NCI-H187 (cell line): ENCODE data around the gene CPSF4.
"Not testable (repeated sequence)": the region's sequence is repeated elsewhere in the genome, so short reads cannot be mapped to it uniquely, and the experiment has no call there.

Experiments
- DNase-seq, 2 experiments: peaks; one replicate each; lab custom pipeline; 2025; lab: John Stamatoyannopoulos, UW

The CPSF4 gene

DNA sequence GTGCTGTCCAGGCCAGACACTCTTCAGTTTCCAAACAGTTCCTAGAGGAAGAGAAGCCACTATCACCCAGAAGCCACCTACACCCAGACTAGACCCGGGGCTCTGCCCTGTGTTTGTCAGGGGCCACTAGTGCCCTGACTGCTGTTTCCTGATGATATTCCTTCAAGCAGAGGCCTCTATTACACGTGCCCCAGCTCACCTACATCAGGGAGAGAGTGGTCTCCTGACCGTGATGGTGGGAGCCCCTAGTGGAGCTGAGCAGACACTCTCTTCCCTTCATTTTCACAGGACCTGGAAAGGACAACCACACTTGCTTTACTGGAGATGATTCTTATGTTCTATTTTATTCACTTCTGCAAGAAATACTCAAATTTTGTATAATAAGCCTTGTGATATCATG lies 52.1 kb downstream of the CPSF4 start:
- DNase-seq: no peak

DNA sequence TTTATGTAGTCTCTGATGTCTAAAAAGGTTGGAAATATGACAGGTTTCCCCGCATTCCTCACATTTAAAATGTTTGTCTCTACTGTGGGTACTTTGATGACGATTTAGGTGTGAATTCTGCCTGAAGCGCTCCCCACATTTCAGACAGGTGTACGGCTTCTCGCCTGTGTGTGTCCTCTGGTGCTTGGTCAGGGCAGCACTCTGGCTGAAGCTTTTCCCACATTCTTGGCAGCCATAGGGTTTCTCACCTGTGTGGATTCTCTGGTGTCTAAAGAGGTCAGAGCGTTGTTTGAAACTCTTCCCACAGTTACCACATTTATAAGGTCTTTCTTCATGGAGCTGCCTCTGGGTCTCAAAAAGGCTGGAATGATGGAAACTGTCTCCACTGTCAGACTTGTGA lies 55.1 kb downstream of the CPSF4 start:
- DNase-seq: no peak

DNA sequence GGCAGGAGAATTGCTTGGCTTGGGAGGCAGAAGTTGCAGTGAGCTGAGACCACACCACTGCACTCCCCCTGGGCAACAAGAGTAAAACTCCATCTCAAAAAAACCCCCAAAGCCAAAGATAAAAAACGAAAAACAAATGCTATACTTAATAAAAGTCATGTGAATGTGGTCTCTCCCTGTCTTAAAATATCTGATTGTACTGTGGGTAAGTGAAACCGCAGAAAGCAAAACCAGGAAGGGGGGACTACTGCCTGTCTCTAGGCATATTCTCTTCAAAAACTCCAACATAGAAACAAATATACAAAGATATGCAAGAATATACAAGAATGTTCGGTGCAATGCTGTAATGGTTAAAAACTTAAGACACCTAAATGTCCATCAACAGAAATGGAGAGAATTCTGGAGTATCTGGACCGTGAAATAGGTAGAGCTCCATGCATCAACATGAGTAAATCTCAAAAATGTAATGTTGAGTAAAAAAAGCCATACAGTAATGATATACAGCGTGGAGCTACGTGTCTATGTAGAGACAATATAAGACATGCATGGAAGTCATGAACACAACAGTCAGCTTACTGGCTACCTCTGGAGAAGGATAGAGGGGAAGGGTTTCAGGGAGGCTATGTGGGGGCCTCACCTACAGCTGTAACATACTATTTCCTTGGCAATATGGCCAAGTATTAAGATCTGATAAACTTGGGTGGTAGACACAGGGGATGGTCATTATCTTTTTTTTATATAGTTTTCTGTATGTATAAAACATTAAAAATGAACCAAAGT lies 59.2 kb downstream of the CPSF4 start:
- no peak for DNase-seq

DNA sequence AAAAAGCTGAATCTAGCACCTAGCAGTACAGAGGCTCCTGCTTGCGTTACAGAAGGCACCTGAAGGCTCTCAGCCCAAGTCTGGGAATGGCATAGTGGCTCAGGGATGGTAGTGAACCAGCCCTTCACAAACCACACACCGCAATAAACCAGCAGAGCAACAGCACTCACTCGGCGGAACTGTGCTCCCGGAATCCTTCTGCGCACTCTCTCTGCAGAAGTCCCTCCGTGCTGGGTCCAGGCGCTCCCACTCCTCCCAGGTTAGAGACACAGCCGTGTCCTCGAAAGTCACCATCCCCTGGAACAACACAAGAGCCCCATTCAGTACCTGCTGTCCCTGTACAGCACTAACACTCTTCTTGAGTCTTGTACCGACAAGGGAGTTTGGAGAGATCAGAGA lies 59.8 kb downstream of the CPSF4 start:
- no peak for DNase-seq

DNA sequence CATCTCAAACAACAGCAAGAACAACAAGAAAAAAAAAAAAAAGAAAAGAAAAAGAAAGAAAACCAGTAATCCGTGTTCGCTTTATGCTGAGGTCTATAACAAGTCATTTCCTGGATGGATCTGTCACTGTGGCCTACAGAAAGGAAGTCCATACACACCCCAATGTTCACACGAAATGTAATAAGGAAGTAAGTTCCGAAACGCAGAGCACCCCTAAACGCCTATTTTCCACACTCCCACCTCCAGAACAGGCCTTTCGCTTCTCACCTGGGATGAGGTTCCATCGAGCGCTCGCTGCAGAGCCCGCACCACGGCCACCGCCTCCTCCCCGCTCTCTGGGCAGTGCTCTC lies 60.6 kb downstream of the CPSF4 start:
- DNase-seq: no peak

DNA sequence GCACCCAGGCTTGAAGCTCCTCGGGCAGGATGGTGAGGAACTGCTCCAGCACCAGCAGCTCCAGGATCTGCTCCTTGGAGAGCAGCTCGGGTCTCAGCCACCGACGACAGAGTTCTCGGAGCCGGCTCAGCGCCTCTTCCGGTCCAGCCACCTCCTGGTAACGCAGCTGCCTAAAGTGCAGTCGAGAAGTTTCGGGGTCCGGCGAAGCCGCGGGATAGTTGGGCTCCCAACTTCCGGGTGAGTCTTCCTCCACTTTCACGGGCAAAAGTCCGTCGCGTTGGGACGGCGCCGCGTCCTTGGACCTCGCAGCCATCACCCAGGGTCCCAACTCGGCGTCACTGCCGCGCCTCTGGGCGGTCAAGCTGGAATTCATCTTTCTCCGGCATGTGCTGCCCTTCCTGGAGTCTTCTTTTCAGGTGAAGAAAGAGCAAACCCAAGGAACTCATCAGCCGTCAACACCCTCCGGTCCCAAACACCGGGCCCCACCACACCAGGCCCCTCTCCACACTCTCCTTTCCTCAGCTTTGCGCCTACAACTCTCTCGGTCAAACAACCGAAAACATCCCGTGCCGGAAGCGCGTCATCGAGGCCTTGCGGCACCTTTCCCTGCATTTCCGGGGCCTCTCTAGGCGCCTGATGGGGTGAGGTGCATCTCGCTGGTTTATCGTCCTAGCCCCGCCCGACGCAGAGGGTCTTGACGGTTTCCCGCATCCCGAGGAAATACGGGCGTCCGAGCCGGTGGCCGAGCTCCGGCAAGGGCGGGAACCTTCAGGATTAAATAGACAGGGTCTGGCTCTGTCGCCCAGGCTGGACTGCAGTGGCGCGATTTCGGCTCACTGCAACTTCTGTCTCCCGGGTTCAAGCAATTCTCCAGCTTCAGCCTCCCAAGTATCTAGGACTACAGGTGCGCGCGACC lies 61.2 kb downstream of the CPSF4 start, which contains the start of gene ZNF394:
Gene ZNF394, minus strand, starts transcription at position 561 of the 916 bp plus-strand sequence. Its CDS starts 188 bp downstream, at position 373.
- DNase-seq: peak; percentile 86 to 89

DNA sequence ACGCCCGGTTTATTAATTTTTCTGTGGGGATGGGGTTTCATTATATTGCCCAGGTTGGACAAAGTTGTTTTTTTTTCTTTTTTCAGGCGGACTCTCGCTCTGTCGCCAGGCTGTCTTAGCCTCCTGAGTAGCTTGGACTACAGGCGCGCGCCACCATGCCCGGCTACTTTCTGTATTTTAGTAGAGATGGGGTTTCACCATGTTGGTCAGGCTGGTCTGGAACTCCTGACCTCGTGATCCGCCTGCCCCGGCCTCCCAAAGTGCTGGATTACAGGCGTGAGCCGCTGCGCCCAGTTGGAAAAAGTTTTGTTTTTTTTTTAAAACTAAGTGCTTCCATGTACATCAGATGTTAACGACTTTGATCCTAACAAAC lies 61.9 kb downstream of the CPSF4 start:
- no peak for DNase-seq

DNA sequence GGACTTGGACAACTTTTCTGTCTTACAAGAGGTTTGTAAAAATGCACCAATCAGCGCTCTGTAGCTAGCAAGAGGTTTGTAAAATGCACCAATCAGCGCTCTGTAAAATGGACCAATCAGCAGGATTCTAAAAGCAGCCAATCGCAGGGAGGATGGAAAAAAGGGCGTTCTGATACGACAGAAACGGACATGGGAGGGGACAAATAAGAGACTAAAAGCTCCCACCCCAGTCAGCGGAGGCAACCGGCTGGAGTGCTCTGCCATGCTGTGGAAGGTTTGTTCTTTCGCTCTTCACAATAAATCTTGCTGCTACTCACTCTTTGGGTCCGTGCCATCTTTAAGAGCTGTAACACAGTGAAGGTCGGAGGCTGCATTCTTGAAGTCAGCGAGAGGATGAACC lies 62.5 kb downstream of the CPSF4 start:
- not testable (repeated sequence) for DNase-seq

DNA sequence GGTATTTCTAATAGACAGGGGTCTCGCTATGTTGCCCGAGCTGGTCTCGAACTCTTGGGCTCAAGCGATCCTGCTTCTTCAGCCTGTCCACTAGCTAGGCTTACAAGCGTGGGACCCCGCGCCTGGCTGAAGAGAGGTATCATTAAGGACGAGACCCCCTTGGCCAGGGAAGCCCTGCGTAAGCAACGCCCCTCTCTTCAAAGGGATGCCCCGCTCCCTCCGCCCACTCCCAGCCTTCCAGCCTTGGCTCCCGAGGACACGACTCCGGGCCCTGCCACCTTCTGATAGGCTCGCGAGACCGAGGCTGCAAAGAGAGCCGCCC lies 65.5 kb downstream of the CPSF4 start:
- peak in 1 of 2 experiments; percentile 93 for DNase-seq

DNA sequence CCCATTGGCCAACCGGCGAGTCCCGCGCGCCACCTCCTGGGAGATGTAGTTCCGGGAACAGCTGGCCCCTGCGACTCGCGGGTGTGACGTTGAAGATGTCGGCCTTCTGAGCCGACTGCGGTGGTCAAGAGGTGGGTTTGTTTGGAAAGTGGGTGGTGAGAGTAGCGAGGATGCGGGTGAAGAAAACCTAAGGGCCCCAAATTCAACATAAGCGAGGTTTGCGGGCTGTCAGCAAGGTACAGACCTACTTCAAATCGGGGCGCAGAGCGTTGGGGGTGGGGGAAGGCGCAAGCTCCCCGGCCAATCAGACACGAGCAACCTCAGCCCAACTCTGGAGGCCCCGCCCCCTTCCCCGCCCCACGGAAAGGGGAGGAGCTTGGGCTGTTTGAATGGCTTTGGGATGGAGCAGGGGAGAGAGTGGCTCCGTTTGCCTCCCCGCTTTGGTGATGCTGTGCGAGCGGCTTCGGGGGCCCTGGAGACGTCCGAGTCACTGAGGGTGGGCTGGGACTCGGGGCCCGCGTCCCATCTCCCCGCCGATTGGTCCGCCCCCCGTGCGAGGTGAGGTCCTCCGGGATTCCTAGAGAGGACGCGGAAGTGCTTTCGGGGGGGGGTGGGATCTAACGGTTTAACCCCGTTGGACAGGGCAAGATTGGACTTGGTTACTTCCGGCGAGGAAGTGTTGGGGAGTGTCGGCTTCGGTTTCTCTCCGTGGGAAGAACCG lies 66.0 kb downstream of the CPSF4 start, which contains the start of gene ZKSCAN5:
Gene ZKSCAN5, plus strand, starts transcription at position 60 of the 721 bp plus-strand sequence. CDS start 1,383 bp downstream, outside the sequence.
- peak; percentile 95 to 99 for DNase-seq

DNA sequence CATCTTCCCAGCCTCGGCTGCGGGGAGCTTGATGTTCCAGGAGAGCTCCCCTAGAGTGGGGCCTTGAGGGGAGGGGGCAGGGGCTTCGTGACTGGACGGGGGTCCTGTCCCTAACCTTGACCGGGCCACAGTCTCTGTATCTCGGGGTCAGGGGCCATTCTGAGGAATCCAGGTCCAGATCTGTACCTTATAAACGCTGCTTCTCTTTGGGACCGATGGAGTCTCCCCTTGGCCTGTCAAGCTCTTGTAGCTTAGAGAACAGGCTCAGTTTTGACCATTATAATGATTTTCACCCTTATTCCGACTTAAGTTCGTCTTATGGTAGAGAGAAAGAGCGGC lies 66.5 kb downstream of the CPSF4 start:
- DNase-seq: no peak
